ENCODE data around the gene TRMT61B. TPM values are rescaled to one million over a fixed set of nuclear protein-coding genes. Genes with fewer than 3 reads are reported as not detected.

Gene TRMT61B
- total and polyA plus RNA-seq, 2 of the 13 experiments (the other 11 are each of a cell fraction or from before 2014, with no cell fraction given), result 19.7 to 23.5 TPM

DNA sequence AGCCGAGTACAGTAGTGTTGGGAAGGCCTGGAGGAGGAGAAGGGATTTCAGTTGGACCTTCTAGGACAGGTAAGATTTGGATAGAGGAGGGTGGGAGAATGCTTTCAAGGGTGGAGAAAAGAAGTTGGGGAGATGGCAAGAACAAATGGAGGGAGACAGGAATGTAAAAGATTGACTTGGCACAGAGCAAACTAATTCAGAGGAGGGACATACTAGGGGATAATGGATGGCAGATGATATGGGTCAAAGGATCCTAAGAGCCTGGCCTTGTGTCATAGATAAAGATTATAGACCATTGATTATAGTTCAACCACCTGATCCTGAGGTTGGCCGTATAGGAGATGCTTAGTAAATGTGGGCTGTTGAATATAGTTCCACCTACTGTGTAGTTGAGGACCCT lies 36.7 kb upstream of the TRMT61B start (continued):
- no peak for TF ChIP-seq SOX13 (IDR thresholded peaks at IDR 0.05)
- TF ChIP-seq SOX13 (CRISPR knock-in tag; conservative IDR thresholded peaks at IDR 0.05 in 1 of 2, IDR thresholded peaks at IDR 0.05 in 1 of 2), result peak in 1 of 2 experiments; percentile 93; a peak in 1 of 4 replicates
- no peak for TF ChIP-seq ZNF34 (CRISPR knock-in tag; IDR thresholded peaks at IDR 0.05; ENCODE audit: borderline replicate concordance)
- no peak for TF ChIP-seq GTF3A (CRISPR knock-in tag; conservative IDR thresholded peaks at IDR 0.05)
- TF ChIP-seq ZFP36L1 (CRISPR knock-in tag; IDR thresholded peaks at IDR 0.05), result peak; percentile 44; the same call in 1 of the 2 replicates
- TF ChIP-seq, protein P1, sequence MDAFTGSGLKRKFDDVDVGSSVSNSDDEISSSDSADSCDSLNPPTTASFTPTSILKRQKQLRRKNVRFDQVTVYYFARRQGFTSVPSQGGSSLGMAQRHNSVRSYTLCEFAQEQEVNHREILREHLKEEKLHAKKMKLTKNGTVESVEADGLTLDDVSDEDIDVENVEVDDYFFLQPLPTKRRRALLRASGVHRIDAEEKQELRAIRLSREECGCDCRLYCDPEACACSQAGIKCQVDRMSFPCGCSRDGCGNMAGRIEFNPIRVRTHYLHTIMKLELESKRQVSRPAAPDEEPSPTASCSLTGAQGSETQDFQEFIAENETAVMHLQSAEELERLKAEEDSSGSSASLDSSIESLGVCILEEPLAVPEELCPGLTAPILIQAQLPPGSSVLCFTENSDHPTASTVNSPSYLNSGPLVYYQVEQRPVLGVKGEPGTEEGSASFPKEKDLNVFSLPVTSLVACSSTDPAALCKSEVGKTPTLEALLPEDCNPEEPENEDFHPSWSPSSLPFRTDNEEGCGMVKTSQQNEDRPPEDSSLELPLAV (CRISPR knock-in tag; conservative IDR thresholded peaks at IDR 0.05; ENCODE audit: low read depth), result no peak
- TF ChIP-seq ZNF263 (CRISPR knock-in tag; IDR thresholded peaks at IDR 0.05), result no peak
- no peak for TF ChIP-seq ZNF530 (CRISPR knock-in tag; IDR thresholded peaks at IDR 0.05; ENCODE audit: low read depth)

GRCh38 chr2:28906376-28906775 lies 36.3 kb upstream of the TRMT61B start:
- 99% methylated on average over 4 of the region's 4 CpGs for WGBS (ENCODE audit: low lambda C conversion rate)
- POLR2A ChIA-PET, result no interaction called here
- peaks cover 92% of the 10 kb centered on the region for H3K79me2 ChIP-seq (ENCODE audit: insufficient read depth, low read length)
- H3K4me2 ChIP-seq (ENCODE audit: low read depth, low read length), result no peak overlapping the region
- TF ChIP-seq NFIC (IDR thresholded peaks at IDR 0.05; ENCODE audit: low read length) (no peak), POLR2AphosphoS5 (IDR thresholded peaks at IDR 0.05; ENCODE audit: low read depth, low read length) (peak; percentile 42; the same call in 1 of the 2 replicates), ZNF776 (CRISPR knock-in tag; IDR thresholded peaks at IDR 0.05) (no peak)
- TF ChIP-seq, protein P2, sequence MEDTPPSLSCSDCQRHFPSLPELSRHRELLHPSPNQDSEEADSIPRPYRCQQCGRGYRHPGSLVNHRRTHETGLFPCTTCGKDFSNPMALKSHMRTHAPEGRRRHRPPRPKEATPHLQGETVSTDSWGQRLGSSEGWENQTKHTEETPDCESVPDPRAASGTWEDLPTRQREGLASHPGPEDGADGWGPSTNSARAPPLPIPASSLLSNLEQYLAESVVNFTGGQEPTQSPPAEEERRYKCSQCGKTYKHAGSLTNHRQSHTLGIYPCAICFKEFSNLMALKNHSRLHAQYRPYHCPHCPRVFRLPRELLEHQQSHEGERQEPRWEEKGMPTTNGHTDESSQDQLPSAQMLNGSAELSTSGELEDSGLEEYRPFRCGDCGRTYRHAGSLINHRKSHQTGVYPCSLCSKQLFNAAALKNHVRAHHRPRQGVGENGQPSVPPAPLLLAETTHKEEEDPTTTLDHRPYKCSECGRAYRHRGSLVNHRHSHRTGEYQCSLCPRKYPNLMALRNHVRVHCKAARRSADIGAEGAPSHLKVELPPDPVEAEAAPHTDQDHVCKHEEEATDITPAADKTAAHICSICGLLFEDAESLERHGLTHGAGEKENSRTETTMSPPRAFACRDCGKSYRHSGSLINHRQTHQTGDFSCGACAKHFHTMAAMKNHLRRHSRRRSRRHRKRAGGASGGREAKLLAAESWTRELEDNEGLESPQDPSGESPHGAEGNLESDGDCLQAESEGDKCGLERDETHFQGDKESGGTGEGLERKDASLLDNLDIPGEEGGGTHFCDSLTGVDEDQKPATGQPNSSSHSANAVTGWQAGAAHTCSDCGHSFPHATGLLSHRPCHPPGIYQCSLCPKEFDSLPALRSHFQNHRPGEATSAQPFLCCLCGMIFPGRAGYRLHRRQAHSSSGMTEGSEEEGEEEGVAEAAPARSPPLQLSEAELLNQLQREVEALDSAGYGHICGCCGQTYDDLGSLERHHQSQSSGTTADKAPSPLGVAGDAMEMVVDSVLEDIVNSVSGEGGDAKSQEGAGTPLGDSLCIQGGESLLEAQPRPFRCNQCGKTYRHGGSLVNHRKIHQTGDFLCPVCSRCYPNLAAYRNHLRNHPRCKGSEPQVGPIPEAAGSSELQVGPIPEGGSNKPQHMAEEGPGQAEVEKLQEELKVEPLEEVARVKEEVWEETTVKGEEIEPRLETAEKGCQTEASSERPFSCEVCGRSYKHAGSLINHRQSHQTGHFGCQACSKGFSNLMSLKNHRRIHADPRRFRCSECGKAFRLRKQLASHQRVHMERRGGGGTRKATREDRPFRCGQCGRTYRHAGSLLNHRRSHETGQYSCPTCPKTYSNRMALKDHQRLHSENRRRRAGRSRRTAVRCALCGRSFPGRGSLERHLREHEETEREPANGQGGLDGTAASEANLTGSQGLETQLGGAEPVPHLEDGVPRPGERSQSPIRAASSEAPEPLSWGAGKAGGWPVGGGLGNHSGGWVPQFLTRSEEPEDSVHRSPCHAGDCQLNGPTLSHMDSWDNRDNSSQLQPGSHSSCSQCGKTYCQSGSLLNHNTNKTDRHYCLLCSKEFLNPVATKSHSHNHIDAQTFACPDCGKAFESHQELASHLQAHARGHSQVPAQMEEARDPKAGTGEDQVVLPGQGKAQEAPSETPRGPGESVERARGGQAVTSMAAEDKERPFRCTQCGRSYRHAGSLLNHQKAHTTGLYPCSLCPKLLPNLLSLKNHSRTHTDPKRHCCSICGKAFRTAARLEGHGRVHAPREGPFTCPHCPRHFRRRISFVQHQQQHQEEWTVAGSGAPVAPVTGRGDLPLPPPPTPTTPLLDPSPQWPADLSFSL (CRISPR knock-in tag; IDR thresholded peaks at IDR 0.05), result no peak
- H2AFZ ChIP-seq (ENCODE audit: low read length), result no peak overlapping the region
- H4K20me1 ChIP-seq (ENCODE audit: insufficient read depth, low read length), result peaks cover 65% of the 10 kb centered on the region
- CTCF ChIA-PET (ENCODE audit: low intra/inter-chr PET ratio, low total read pairs), result no interaction called here
- DNase-seq (ENCODE audit: low spot score) (no peak), FAIRE-seq (no peak), ATAC-seq (no peak)
- no peaks in the 10 kb centered on the region for H3K9me3 ChIP-seq (ENCODE audit: low read length)
- H3K4me1 ChIP-seq (ENCODE audit: insufficient read depth, low read length), result peaks cover 18% of the 10 kb centered on the region
- H3K36me3 ChIP-seq (replicated peaks in 1 of 2; ENCODE audit: control insufficient read depth in 1 of 2, insufficient read depth in 2 of 2, low read length in 2 of 2), result peaks cover 30 to 81% of the 10 kb centered on the region in 2 experiments
- no peak overlapping the region for H3K27ac ChIP-seq (ENCODE audit: extremely low read length, insufficient read depth, low read length)
- no peak overlapping the region for H3K9ac ChIP-seq (ENCODE audit: insufficient read depth, low read depth, low read length)
- in situ Hi-C loops (cut with HindIII; ENCODE audit: extremely low pct_ligation_motif_present, low pct_unique_long_range_greater_than_20kb) (no loop called here), intact Hi-C loops (cut with micrococcal nuclease; ENCODE audit: unreplicated experiment) (no loop called here)
- H3K4me3 ChIP-seq (replicated peaks in 1 of 3; ENCODE audit: insufficient read depth in 1 of 3, low read depth in 2 of 3, low read length in 3 of 3), result no peak overlapping the region
- BruUV-seq (replicated peaks), result no TSS peak
- no peaks in the 10 kb centered on the region for H3K27me3 ChIP-seq (ENCODE audit: control insufficient read depth in 1 of 2, insufficient read depth in 2 of 2, low read length in 2 of 2)
